Measurements from ENCODE around the gene PACSIN1. TPM values are rescaled to one million over a fixed set of nuclear protein-coding genes. Genes with fewer than 3 reads are reported as not detected.

Gene PACSIN1
- total RNA-seq, 1 experiment from 2014 or later = 0.26 TPM

- H3K9me3 Mint-ChIP-seq (ENCODE audit: low read depth, unreplicated experiment) = peaks cover 6% of the 10 kb centered on the region
- TF ChIP-seq CTCF (IDR thresholded peaks at IDR 0.05; ENCODE audit: unreplicated experiment) = no peak
- no peak overlapping the region for H3K27ac Mint-ChIP-seq (ENCODE audit: unreplicated experiment)
- CTCF ChIA-PET = interaction anchor here (0.6 to 0.9 kb wide), 4 partner anchors 10 to 506 kb away, joined by 3 to 7 read pairs (median 4); no protein-coding TSS in a partner anchor
- H3K27me3 Mint-ChIP-seq (ENCODE audit: unreplicated experiment) = peaks cover 14% of the 10 kb centered on the region
- intact Hi-C loops (cut with micrococcal nuclease; ENCODE audit: unreplicated experiment) = no loop called here
- H3K4me1 Mint-ChIP-seq (ENCODE audit: low read depth, unreplicated experiment) = no peaks in the 10 kb centered on the region
- no peak overlapping the region for H3K4me3 Mint-ChIP-seq (ENCODE audit: low read depth, unreplicated experiment)
- BruUV-seq (replicated peaks) = no TSS peak
- no peaks in the 10 kb centered on the region for H3K36me3 Mint-ChIP-seq (ENCODE audit: insufficient read depth, unreplicated experiment)
- no peak for DNase-seq
Observed at GRCh38 chr6:34436803-34437643, 28.9 kb upstream of the PACSIN1 start.

GRCh38 chr6:34437644-34437970 is 28.3 kb upstream of the PACSIN1 start:
- H3K27me3 Mint-ChIP-seq (ENCODE audit: unreplicated experiment) = peaks cover 10% of the 10 kb centered on the region
- DNase-seq = no peak
- TF ChIP-seq CTCF (IDR thresholded peaks at IDR 0.05; ENCODE audit: unreplicated experiment) = no peak
- H3K27ac Mint-ChIP-seq (ENCODE audit: unreplicated experiment) = no peak overlapping the region
- peaks cover 6% of the 10 kb centered on the region for H3K9me3 Mint-ChIP-seq (ENCODE audit: low read depth, unreplicated experiment)
- no peaks in the 10 kb centered on the region for H3K36me3 Mint-ChIP-seq (ENCODE audit: insufficient read depth, unreplicated experiment)
- H3K4me1 Mint-ChIP-seq (ENCODE audit: low read depth, unreplicated experiment) = no peaks in the 10 kb centered on the region
- CTCF ChIA-PET = interaction anchor here (0.6 kb wide), 1 partner anchor 214 kb away, joined by 4 read pairs; no protein-coding TSS in a partner anchor
- H3K4me3 Mint-ChIP-seq (ENCODE audit: low read depth, unreplicated experiment) = no peak overlapping the region
- no TSS peak for BruUV-seq (replicated peaks)
- intact Hi-C loops (cut with micrococcal nuclease; ENCODE audit: unreplicated experiment) = no loop called here

- no TSS peak for BruUV-seq (replicated peaks)
- DNase-seq = no peak
- peaks cover 6% of the 10 kb centered on the region for H3K9me3 Mint-ChIP-seq (ENCODE audit: low read depth, unreplicated experiment)
- no peak overlapping the region for H3K27ac Mint-ChIP-seq (ENCODE audit: unreplicated experiment)
- H3K27me3 Mint-ChIP-seq (ENCODE audit: unreplicated experiment) = peaks cover 10% of the 10 kb centered on the region
- H3K4me1 Mint-ChIP-seq (ENCODE audit: low read depth, unreplicated experiment) = no peaks in the 10 kb centered on the region
- no peak overlapping the region for H3K4me3 Mint-ChIP-seq (ENCODE audit: low read depth, unreplicated experiment)
- intact Hi-C loops (cut with micrococcal nuclease; ENCODE audit: unreplicated experiment) = no loop called here
- TF ChIP-seq CTCF (IDR thresholded peaks at IDR 0.05; ENCODE audit: unreplicated experiment) = no peak
- no peaks in the 10 kb centered on the region for H3K36me3 Mint-ChIP-seq (ENCODE audit: insufficient read depth, unreplicated experiment)
- CTCF ChIA-PET = interaction anchor here (0.6 kb wide), 2 partner anchors 585 to 1498 kb away, joined by 3 read pairs; partner anchors contain the start of gene HLA-DMB
Observed at GRCh38 chr6:34438705-34439104, 27.2 kb upstream of the PACSIN1 start.

GRCh38 chr6:34439442-34439841 is 26.4 kb upstream of the PACSIN1 start:
- Mint-ChIP-seq H3K27ac (ENCODE audit: unreplicated experiment) (no peak overlapping the region), H3K9me3 (ENCODE audit: low read depth, unreplicated experiment) (peaks cover 6% of the 10 kb centered on the region), H3K27me3 (ENCODE audit: unreplicated experiment) (peaks cover 10% of the 10 kb centered on the region), H3K36me3 (ENCODE audit: insufficient read depth, unreplicated experiment) (no peaks in the 10 kb centered on the region), H3K4me3 (ENCODE audit: low read depth, unreplicated experiment) (no peak overlapping the region), H3K4me1 (ENCODE audit: low read depth, unreplicated experiment) (no peaks in the 10 kb centered on the region)
- BruUV-seq (replicated peaks) = no TSS peak
- intact Hi-C loops (cut with micrococcal nuclease; ENCODE audit: unreplicated experiment) = no loop called here
- CTCF ChIA-PET = interaction anchor here (0.5 to 0.6 kb wide), 2 partner anchors 216 to 1498 kb away, joined by 3 read pairs; partner anchors contain the start of gene HLA-DMB
- no peak for DNase-seq
- no peak for TF ChIP-seq CTCF (IDR thresholded peaks at IDR 0.05; ENCODE audit: unreplicated experiment)

All from Calu3 (cell line).